ENCODE data around the gene OTUD3.

DNA sequence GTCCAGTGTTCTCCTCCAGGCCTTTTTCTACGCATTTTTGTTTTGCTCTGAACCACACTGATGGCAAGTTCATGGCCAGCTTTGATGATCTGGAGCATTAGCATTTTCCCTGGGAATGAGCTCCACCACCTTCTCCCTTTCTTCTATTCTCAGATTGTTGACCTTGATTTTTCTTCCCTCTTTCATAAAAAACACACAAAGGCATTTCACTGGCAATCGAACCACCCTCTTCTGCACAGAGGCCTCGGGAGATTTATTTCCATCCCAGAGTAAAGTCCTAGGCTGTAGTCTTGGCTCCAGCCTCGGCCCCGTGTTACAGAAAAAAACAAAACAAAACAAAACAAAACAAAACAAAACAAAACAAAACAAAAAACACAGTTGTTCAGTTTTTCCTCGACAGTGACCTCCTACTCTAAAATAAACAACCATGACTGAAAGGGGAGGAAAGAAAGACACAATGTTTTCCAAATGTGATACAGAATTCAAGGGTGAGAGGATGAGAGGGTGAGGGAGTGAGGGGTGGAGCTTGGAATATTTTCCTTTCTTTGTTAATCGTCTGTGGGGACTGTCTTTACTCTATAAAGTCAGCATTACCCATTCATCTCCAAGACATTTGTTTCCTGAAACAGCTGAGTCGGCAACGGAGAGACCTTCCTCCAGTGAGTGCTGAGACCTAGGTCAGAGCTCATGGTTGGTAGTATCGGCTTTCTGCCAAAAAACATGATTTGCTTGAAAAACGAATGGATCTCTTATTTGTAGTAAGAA lies 37.3 kb upstream of the OTUD3 start:
- TF ChIP-seq, protein P1, sequence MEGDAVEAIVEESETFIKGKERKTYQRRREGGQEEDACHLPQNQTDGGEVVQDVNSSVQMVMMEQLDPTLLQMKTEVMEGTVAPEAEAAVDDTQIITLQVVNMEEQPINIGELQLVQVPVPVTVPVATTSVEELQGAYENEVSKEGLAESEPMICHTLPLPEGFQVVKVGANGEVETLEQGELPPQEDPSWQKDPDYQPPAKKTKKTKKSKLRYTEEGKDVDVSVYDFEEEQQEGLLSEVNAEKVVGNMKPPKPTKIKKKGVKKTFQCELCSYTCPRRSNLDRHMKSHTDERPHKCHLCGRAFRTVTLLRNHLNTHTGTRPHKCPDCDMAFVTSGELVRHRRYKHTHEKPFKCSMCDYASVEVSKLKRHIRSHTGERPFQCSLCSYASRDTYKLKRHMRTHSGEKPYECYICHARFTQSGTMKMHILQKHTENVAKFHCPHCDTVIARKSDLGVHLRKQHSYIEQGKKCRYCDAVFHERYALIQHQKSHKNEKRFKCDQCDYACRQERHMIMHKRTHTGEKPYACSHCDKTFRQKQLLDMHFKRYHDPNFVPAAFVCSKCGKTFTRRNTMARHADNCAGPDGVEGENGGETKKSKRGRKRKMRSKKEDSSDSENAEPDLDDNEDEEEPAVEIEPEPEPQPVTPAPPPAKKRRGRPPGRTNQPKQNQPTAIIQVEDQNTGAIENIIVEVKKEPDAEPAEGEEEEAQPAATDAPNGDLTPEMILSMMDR (conservative IDR thresholded peaks at IDR 0.05) = no peak
- TF ChIP-seq ZFX (IDR thresholded peaks at IDR 0.05) = no peak

All from C4-2B (cell line).